Measurements from ENCODE around the gene DAPP1.

The DAPP1 gene

DNA sequence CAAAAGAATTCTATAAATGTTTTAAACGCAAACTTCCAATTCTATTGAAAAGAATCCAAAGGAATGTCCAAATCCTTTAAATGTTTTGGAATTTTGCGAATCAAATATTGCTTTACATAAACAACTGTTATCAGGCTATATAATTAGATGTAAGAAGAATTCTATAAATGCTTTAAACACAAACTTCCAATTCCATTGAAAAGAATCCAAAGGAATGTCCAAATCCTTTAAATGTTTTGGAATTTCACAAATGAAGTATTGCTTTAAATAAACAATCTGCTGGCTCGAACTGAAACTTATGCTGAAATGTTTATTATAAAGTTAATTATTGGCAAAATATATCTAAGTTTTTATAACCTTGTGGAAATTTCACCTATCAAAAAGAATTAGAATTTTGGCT lies 16.1 kb downstream of the DAPP1 start:
- H3K79me2 ChIP-seq (ENCODE audit: insufficient read depth, low read length): peaks cover 62% of the 10 kb centered on the region

DNA sequence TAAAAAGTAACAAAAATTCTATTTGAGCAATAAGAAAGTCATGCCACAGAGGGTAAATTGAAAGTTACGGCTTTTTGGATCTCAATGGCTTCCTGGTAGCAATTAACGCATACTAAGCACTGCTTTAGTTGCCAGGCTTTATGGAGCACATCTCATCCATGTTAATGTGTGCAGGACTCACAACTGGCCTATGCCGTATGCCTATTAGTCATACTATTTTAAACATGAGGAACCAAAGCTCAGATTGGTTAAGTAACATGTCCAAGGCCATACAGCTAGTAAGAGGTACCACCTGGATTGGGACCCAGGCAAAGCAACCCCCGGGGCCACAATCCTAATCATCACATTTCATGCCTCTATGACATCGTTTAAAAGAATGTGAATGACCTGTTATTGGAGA lies 17.1 kb downstream of the DAPP1 start:
- no peak overlapping the region for H2AFZ ChIP-seq (ENCODE audit: low read length)
- TF ChIP-seq, protein P1, sequence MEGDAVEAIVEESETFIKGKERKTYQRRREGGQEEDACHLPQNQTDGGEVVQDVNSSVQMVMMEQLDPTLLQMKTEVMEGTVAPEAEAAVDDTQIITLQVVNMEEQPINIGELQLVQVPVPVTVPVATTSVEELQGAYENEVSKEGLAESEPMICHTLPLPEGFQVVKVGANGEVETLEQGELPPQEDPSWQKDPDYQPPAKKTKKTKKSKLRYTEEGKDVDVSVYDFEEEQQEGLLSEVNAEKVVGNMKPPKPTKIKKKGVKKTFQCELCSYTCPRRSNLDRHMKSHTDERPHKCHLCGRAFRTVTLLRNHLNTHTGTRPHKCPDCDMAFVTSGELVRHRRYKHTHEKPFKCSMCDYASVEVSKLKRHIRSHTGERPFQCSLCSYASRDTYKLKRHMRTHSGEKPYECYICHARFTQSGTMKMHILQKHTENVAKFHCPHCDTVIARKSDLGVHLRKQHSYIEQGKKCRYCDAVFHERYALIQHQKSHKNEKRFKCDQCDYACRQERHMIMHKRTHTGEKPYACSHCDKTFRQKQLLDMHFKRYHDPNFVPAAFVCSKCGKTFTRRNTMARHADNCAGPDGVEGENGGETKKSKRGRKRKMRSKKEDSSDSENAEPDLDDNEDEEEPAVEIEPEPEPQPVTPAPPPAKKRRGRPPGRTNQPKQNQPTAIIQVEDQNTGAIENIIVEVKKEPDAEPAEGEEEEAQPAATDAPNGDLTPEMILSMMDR (IDR thresholded peaks at IDR 0.05; ENCODE audit: low read length): no peak
- TF ChIP-seq EZH2 (IDR thresholded peaks at IDR 0.05; ENCODE audit: borderline replicate concordance, low read length): no peak
- H3K79me2 ChIP-seq (ENCODE audit: insufficient read depth, low read length): peaks cover 52% of the 10 kb centered on the region
- no peak overlapping the region for H3K27ac ChIP-seq (ENCODE audit: low read depth, low read length, poor library complexity, severe bottlenecking)
- no peak overlapping the region for H3K4me2 ChIP-seq (ENCODE audit: low read length)
- no peaks in the 10 kb centered on the region for H4K20me1 ChIP-seq (ENCODE audit: insufficient read depth, low read length)
- H3F3A ChIP-seq (ENCODE audit: insufficient read depth, low read length): no peaks in the 10 kb centered on the region
- H3K4me1 ChIP-seq (ENCODE audit: insufficient read depth, low read length, severe bottlenecking): no peaks in the 10 kb centered on the region
- H3K9ac ChIP-seq (ENCODE audit: low read length): no peak overlapping the region
- no peaks in the 10 kb centered on the region for H3K27me3 ChIP-seq (ENCODE audit: insufficient read depth, low read length)
- peaks cover 34% of the 10 kb centered on the region for H3K36me3 ChIP-seq (ENCODE audit: insufficient read depth, low read length)
- no peaks in the 10 kb centered on the region for H3K9me3 ChIP-seq (ENCODE audit: low read length)
- no peak overlapping the region for H3K4me3 ChIP-seq (ENCODE audit: low read depth, low read length, poor library complexity, severe bottlenecking)
- no peaks in the 10 kb centered on the region for H3K9me2 ChIP-seq (ENCODE audit: low read depth, low read length)

More for the DNA sequence above, 16.1 kb downstream of the DAPP1 start:
- H3K4me2 ChIP-seq (ENCODE audit: low read length): no peak overlapping the region
- no peak overlapping the region for H2AFZ ChIP-seq (ENCODE audit: low read length)
- H3K4me3 ChIP-seq (ENCODE audit: low read depth, low read length, poor library complexity, severe bottlenecking): no peak overlapping the region
- no peaks in the 10 kb centered on the region for H3K27me3 ChIP-seq (ENCODE audit: insufficient read depth, low read length)
- H3K4me1 ChIP-seq (ENCODE audit: insufficient read depth, low read length, severe bottlenecking): no peaks in the 10 kb centered on the region
- TF ChIP-seq, protein P1 (IDR thresholded peaks at IDR 0.05; ENCODE audit: low read length): no peak
- TF ChIP-seq EZH2 (IDR thresholded peaks at IDR 0.05; ENCODE audit: borderline replicate concordance, low read length): no peak
- no peaks in the 10 kb centered on the region for H3K9me3 ChIP-seq (ENCODE audit: low read length)
- peaks cover 26% of the 10 kb centered on the region for H3K36me3 ChIP-seq (ENCODE audit: insufficient read depth, low read length)
- no peak overlapping the region for H3K9ac ChIP-seq (ENCODE audit: low read length)
- no peaks in the 10 kb centered on the region for H3F3A ChIP-seq (ENCODE audit: insufficient read depth, low read length)
- no peaks in the 10 kb centered on the region for H4K20me1 ChIP-seq (ENCODE audit: insufficient read depth, low read length)
- H3K9me2 ChIP-seq (ENCODE audit: low read depth, low read length): no peaks in the 10 kb centered on the region
- H3K27ac ChIP-seq (ENCODE audit: low read depth, low read length, poor library complexity, severe bottlenecking): no peak overlapping the region

DNA sequence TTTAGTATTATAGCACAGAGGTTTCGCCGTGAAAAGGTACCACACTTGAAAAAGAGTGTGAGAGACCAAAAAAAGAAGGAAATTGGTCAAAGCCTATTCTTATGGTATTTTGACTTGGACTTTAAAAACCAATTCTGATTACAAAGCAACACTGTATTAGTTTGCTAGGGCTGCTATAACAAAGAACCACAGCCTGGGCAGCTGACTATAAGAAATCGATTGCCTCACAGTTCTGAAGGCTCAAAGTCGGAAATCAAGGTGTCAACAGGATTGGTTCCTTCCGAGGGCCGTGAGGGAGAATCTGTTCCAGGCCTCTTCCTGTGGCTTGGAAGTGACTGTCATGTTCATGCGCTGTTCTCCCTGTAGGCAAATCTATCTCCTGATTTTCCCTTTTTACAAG lies 17.9 kb downstream of the DAPP1 start:
- Histone ChIP-seq H3K4me2 (ENCODE audit: low read length) (no peak overlapping the region), H3K79me2 (ENCODE audit: insufficient read depth, low read length) (peaks cover 45% of the 10 kb centered on the region)
- TF ChIP-seq, protein P1 (IDR thresholded peaks at IDR 0.05; ENCODE audit: low read length): no peak
- no peak for TF ChIP-seq EZH2 (IDR thresholded peaks at IDR 0.05; ENCODE audit: borderline replicate concordance, low read length)

More for the DNA sequence above, 17.9 kb downstream of the DAPP1 start:
- Histone ChIP-seq H3K27me3 (ENCODE audit: insufficient read depth, low read length) (no peaks in the 10 kb centered on the region), H3F3A (ENCODE audit: insufficient read depth, low read length) (no peaks in the 10 kb centered on the region), H3K36me3 (ENCODE audit: insufficient read depth, low read length) (peaks cover 37% of the 10 kb centered on the region), H3K9ac (ENCODE audit: low read length) (no peak overlapping the region), H3K9me3 (ENCODE audit: low read length) (no peaks in the 10 kb centered on the region), H3K4me3 (ENCODE audit: low read depth, low read length, poor library complexity, severe bottlenecking) (no peak overlapping the region), H2AFZ (ENCODE audit: low read length) (no peak overlapping the region), H3K27ac (ENCODE audit: low read depth, low read length, poor library complexity, severe bottlenecking) (no peak overlapping the region), H3K9me2 (ENCODE audit: low read depth, low read length) (no peaks in the 10 kb centered on the region), H3K4me1 (ENCODE audit: insufficient read depth, low read length, severe bottlenecking) (no peaks in the 10 kb centered on the region), H4K20me1 (ENCODE audit: insufficient read depth, low read length) (no peaks in the 10 kb centered on the region)

All from OCI-LY1 (cell line).